Spleen (tissue), 7 donors: ENCODE results near the gene CDKN1A.

ENCODE experiments used
- CTCF ChIP-seq, 11 experiments: fragments of 200-600 bp in 7 of 11; fragments of 450-650 bp in 4 of 11; sonication (generic) in 4 of 11; IDR thresholded peaks in 8 of 11; conservative IDR thresholded peaks in 3 of 11; 1 replicate in 7 of 11; 2 replicates in 4 of 11; pipeline versions ENCODE4 v1.4.0 to v1.8.0; 2016 to 2021; ENCODE audit warnings: antibody characterized with exemption in 11 of 11, inconsistent platforms in 4 of 11, mild to moderate bottlenecking in 1 of 11
- POLR2A ChIP-seq, 3 donors: fragments of 450-650 bp; IDR thresholded peaks; one replicate each; pipeline ENCODE4 v1.5.1; 2017; ENCODE audit warnings: antibody characterized with exemption in 3 of 3, mild to moderate bottlenecking in 1 of 3
- donor health status: DM: no; HTN: no; CAD: no; lungs with moderate emphysema.
- donor health status: DM: no; HTN: no; CAD: no.
- donor health status: DM: no; HTN: no; CAD: no.

- TF ChIP-seq CTCF (IDR thresholded peaks at IDR 0.05 in 8 of 11, conservative IDR thresholded peaks at IDR 0.05 in 3 of 11) (no peak), POLR2A (IDR thresholded peaks at IDR 0.05) (no peak)
Measured at GRCh38 chr6:36657271-36657670, 21.2 kb upstream of the CDKN1A start.
